Bronchial epithelial cell (primary cell): Measurements from ENCODE around the gene METTL6. TPM values are rescaled to one million over a fixed set of nuclear protein-coding genes. Genes with fewer than 3 reads are reported as not detected.

Experiments
- DNase-seq: peaks from one replicate; pipeline ENCODE4 v3.0.0-alpha.2; 2010; ENCODE audit warnings: low read depth
- FAIRE-seq: peaks from 2 replicates; lab custom pipeline; 2011; peaks lifted over from hg19 to GRCh38; lab: Jason Lieb, UNC
- H3K27me3 ChIP-seq: 2 replicates; pipeline ENCODE4 v1.5.1; 2011; ENCODE audit warnings: low read length; ENCODE audit not compliant: control insufficient read depth, insufficient read depth
- H3K36me3 ChIP-seq: 2 replicates; pipeline ENCODE4 v1.5.1; 2011; ENCODE audit warnings: low read length; ENCODE audit not compliant: control insufficient read depth, insufficient read depth
- H3K4me3 ChIP-seq: 2 replicates; pipeline ENCODE4 v1.5.1; 2011; ENCODE audit warnings: mild to moderate bottlenecking, low read depth, low read length, control low read depth
- CTCF ChIP-seq: IDR thresholded peaks from 2 replicates; pipeline ENCODE4 v1.5.1; 2011; ENCODE audit warnings: mild to moderate bottlenecking, moderate library complexity, low read length, control low read depth, inconsistent platforms; ENCODE audit not compliant: insufficient read depth, severe bottlenecking
- total RNA-seq: library from RNA; depleted of rRNA; stranded (reverse); fragments of >200 nt; gene quantifications from 2 replicates; pipeline ENCODE4 v1.2.1, GENCODE V29; 2014

METTL6 gene
- total RNA-seq, 1 donor from 2014 or later, result 41.3 TPM

DNA sequence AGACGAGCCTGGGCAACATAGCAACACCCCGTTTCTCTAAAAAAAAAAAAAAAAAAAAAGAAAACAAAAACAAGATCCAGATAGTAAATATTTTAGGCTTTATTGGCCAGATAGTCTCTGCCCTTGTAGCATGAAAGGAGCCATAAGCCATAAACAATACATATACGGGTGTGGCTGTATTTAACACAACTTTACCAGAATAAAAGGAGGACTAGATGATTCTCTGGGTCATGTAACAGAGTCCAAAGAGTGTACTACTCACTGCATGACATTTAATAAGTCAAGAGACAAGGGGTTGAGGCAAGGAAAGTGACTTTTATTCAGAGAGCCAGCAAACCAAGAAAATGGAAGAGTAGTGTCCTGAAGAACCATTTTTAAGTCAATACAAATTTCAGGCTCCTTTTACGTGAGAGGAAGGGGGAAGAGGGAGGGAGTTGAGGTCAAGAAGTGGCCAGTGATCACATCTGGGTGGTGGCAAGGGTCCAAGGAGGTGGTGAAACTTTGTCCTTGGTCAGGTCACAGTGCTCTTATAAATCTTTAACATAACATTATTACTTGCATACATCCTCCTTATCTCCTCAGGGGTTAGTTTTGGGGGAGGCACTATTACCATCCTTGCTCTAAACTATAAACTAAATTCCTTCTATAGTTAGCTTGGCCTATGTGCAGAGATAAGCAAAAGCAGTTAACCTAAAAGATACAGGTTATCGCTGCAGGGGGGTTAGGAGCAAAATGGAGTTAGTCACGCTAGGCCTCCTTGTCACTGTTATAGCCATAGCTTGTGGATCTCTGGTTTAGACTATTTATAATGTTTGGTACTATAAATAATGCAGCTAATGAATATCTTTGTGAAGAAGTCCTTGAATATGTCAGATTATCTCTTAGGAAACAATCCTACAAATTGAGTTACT is 46.1 kb downstream of the METTL6 start:
- no peak overlapping the region for H3K4me3 ChIP-seq
- no peak for FAIRE-seq
- H3K27me3 ChIP-seq, result no peaks in the 10 kb centered on the region
- no peak for DNase-seq
- no peak for TF ChIP-seq CTCF
- no peaks in the 10 kb centered on the region for H3K36me3 ChIP-seq

DNA sequence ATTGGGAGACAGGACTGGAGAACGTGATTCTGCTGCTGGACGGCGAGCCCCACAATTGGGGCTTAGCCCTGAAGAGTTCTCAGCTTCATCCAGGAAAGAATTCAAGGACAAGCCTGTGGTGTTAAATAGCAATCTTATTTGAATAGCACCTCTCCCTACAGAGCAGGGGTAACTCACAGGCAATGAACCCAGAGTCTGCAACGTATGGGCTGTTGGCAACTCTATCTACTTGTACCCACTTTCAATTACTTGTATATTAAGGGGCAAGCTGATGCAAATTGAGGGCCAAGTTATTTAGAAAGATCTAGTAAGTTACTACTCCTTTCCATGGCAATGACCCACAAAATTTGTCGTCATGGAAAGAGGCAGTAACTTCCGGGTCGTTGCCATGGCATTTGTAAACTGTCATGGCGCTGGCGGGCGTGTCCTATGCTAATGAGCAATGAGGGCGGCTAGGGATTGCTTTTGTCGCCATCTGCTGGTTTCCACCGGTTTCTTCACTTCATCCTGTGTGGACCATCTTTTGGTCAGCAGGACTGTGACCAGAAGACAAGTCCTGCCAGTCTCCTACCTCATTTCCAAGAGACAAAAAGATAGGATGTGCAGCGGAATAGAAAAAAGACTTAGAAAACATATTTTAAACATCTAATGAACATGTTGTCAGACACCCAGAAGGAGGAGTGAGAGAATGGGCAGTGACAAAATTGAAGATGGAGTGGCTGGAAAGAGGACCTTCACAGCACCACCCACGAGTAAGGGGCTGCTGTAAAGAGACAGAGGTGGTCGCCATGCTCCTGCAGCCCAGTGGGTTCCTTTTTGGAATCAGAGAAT is 49.2 kb downstream of the METTL6 start:
- peak; percentile 78 for TF ChIP-seq CTCF
- no peak overlapping the region for H3K4me3 ChIP-seq
- DNase-seq (peak; percentile 85), FAIRE-seq (no peak)
- H3K27me3 ChIP-seq, result no peaks in the 10 kb centered on the region
- H3K36me3 ChIP-seq, result no peaks in the 10 kb centered on the region

DNA sequence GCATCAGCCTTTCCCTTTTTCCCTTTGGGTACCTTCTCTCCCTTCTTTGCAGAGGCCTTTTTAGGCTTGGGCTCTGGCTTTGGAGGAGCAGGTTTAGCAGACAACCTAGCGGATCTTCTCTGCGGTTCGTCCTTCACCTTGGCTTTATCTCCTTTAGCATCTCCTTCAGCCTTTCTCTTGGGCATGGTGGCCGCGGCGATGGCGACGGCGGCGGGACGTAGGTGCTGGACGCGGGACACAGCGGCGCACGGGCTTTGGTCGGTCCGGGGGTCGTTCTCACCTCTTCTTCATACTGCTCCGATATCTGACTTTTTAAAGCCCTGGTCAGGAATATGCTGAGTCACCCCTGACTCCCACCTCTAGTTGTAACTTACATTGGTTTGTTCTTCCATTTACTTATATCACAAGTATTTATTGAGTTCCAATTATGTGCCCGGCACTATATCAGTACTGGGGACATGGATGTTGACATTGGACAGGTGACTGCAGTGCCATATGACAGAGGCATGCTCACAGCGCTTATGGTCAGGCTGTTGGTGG is 51.8 kb downstream of the METTL6 start:
- DNase-seq (no peak), FAIRE-seq (no peak)
- no peak for TF ChIP-seq CTCF
- Histone ChIP-seq H3K36me3 (no peaks in the 10 kb centered on the region), H3K27me3 (no peaks in the 10 kb centered on the region), H3K4me3 (no peak overlapping the region)

GRCh38 chr3:15372918-15373317 is 54.4 kb downstream of the METTL6 start:
- H3K36me3 ChIP-seq, result no peaks in the 10 kb centered on the region
- TF ChIP-seq CTCF, result no peak
- DNase-seq (no peak), FAIRE-seq (no peak)
- no peaks in the 10 kb centered on the region for H3K27me3 ChIP-seq
- H3K4me3 ChIP-seq, result no peak overlapping the region

- Histone ChIP-seq H3K4me3 (no peak overlapping the region), H3K36me3 (no peaks in the 10 kb centered on the region), H3K27me3 (no peaks in the 10 kb centered on the region)
- FAIRE-seq (no peak), DNase-seq (peak; percentile 28)
- no peak for TF ChIP-seq CTCF
Observed at GRCh38 chr3:15368561-15369135, 58.7 kb downstream of the METTL6 start.
